Measurements from ENCODE around the gene GOLGA6C.
"Not testable (repeated sequence)": the region's sequence is repeated elsewhere in the genome, so short reads cannot be mapped to it uniquely, and the experiment has no call there.

Gene GOLGA6C

GRCh38 chr15:75217574-75217973, 40.6 kb upstream of the GOLGA6C start:
- H3K9ac ChIP-seq (ENCODE audit: low read length); H3K4me1 ChIP-seq (ENCODE audit: control insufficient read depth, insufficient read depth, low read length); H3K27me3 ChIP-seq (ENCODE audit: control insufficient read depth, insufficient read depth, low read length); H3K36me3 ChIP-seq (ENCODE audit: control insufficient read depth, insufficient read depth, low read length); H3K4me3 ChIP-seq (ENCODE audit: low read length); H3K27ac ChIP-seq (ENCODE audit: low read depth, low read length): not testable (repeated sequence)

DNA sequence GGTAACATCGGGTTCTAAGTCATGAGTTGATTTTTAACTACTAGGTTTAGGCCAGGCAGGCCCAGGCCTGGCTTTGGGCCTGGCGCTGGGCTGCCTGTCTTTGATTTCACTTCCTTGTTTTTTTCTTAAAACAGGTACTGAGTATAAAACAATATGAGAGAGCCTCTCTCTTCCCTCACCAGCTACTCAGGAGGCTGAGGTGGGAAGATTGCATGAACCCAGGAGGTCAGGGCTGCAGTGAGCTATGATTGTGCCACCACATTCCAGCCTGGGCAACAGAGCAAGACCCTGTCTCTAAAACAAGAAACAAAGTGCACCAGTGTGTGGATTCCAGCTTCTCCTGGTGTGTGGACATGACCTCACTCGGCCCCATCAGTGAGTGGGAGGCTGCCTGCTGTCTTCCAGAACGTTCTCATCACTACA, 38.6 kb upstream of the GOLGA6C start:
- H3K27me3 ChIP-seq (ENCODE audit: control insufficient read depth, insufficient read depth, low read length); H3K36me3 ChIP-seq (ENCODE audit: control insufficient read depth, insufficient read depth, low read length); H3K9ac ChIP-seq (ENCODE audit: low read length); H3K4me1 ChIP-seq (ENCODE audit: control insufficient read depth, insufficient read depth, low read length); H3K4me3 ChIP-seq (ENCODE audit: low read length); H3K27ac ChIP-seq (ENCODE audit: low read depth, low read length): not testable (repeated sequence)

- Histone ChIP-seq H3K4me1 (ENCODE audit: control insufficient read depth, insufficient read depth, low read length) (no peaks in the 10 kb centered on the region), H3K36me3 (ENCODE audit: control insufficient read depth, insufficient read depth, low read length) (no peaks in the 10 kb centered on the region), H3K27ac (ENCODE audit: low read depth, low read length) (no peak overlapping the region), H3K27me3 (ENCODE audit: control insufficient read depth, insufficient read depth, low read length) (no peaks in the 10 kb centered on the region), H3K4me3 (ENCODE audit: low read length) (no peak overlapping the region), H3K9ac (ENCODE audit: low read length) (no peak overlapping the region)
These were observed 34.4 kb upstream of the GOLGA6C start for GRCh38 chr15:75223688-75224087.

- Histone ChIP-seq H3K9ac (ENCODE audit: low read length) (no peak overlapping the region), H3K27ac (ENCODE audit: low read depth, low read length) (no peak overlapping the region), H3K4me3 (ENCODE audit: low read length) (no peak overlapping the region), H3K36me3 (ENCODE audit: control insufficient read depth, insufficient read depth, low read length) (no peaks in the 10 kb centered on the region), H3K4me1 (ENCODE audit: control insufficient read depth, insufficient read depth, low read length) (no peaks in the 10 kb centered on the region), H3K27me3 (ENCODE audit: control insufficient read depth, insufficient read depth, low read length) (no peaks in the 10 kb centered on the region)
These were observed 33.9 kb upstream of the GOLGA6C start for GRCh38 chr15:75224281-75224680.

GRCh38 chr15:75225102-75225836, 32.9 kb upstream of the GOLGA6C start:
- not testable (repeated sequence) for H3K9ac ChIP-seq (ENCODE audit: low read length); H3K36me3 ChIP-seq (ENCODE audit: control insufficient read depth, insufficient read depth, low read length); H3K27me3 ChIP-seq (ENCODE audit: control insufficient read depth, insufficient read depth, low read length); H3K4me3 ChIP-seq (ENCODE audit: low read length); H3K27ac ChIP-seq (ENCODE audit: low read depth, low read length); H3K4me1 ChIP-seq (ENCODE audit: control insufficient read depth, insufficient read depth, low read length)

GRCh38 chr15:75225951-75226732, 32.0 kb upstream of the GOLGA6C start:
- Histone ChIP-seq H3K36me3 (ENCODE audit: control insufficient read depth, insufficient read depth, low read length) (no peaks in the 10 kb centered on the region), H3K4me3 (ENCODE audit: low read length) (no peak overlapping the region), H3K9ac (ENCODE audit: low read length) (no peak overlapping the region), H3K27ac (ENCODE audit: low read depth, low read length) (no peak overlapping the region), H3K27me3 (ENCODE audit: control insufficient read depth, insufficient read depth, low read length) (no peaks in the 10 kb centered on the region), H3K4me1 (ENCODE audit: control insufficient read depth, insufficient read depth, low read length) (no peaks in the 10 kb centered on the region)

DNA sequence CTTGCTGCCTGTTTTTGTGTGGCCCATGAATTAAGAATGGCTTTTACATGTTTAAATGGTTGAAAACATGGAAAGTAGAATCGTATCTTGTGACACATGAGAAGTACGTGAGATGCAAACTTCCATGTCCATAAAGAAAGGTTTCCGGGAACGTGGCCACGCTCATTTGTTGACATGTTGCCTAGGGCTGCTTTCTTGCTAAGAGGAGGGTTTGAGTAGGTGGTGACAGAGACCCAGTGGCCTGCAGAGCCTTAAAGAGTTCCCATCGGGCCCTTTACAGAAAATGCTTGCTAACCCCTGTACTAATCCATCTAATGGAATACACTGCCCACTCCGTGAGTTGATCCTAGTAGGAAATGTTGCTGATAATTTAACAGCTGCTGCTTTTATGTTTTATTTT, 31.0 kb upstream of the GOLGA6C start:
- H3K36me3 ChIP-seq (ENCODE audit: control insufficient read depth, insufficient read depth, low read length); H3K27ac ChIP-seq (ENCODE audit: low read depth, low read length); H3K4me3 ChIP-seq (ENCODE audit: low read length); H3K4me1 ChIP-seq (ENCODE audit: control insufficient read depth, insufficient read depth, low read length); H3K9ac ChIP-seq (ENCODE audit: low read length); H3K27me3 ChIP-seq (ENCODE audit: control insufficient read depth, insufficient read depth, low read length): not testable (repeated sequence)

GRCh38 chr15:75227663-75228280, 30.4 kb upstream of the GOLGA6C start:
- Histone ChIP-seq H3K4me3 (ENCODE audit: low read length) (no peak overlapping the region), H3K9ac (ENCODE audit: low read length) (no peak overlapping the region), H3K36me3 (ENCODE audit: control insufficient read depth, insufficient read depth, low read length) (no peaks in the 10 kb centered on the region), H3K27me3 (ENCODE audit: control insufficient read depth, insufficient read depth, low read length) (no peaks in the 10 kb centered on the region), H3K4me1 (ENCODE audit: control insufficient read depth, insufficient read depth, low read length) (no peaks in the 10 kb centered on the region), H3K27ac (ENCODE audit: low read depth, low read length) (no peak overlapping the region)

DNA sequence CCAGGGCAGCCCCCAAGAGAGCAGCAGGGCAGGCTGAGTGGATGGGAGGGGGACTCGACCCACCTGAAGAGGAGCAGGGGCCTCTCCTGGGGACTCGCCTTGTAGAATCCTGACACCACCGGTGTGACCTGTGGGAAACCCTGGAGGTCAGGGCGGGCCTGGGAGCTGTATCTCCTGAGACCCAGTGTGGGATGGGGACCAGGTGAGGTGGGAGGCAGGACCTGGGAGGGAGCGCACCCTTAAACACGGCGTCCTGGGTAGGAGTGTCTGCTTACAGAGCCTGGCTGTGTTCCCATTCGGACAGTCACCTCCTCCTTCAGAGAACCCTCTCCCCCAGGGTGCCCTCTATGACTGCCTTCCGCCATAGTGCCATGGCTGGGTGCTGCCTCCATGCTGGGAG, 29.3 kb upstream of the GOLGA6C start:
- Histone ChIP-seq H3K4me1 (ENCODE audit: control insufficient read depth, insufficient read depth, low read length) (no peaks in the 10 kb centered on the region), H3K4me3 (ENCODE audit: low read length) (no peak overlapping the region), H3K27me3 (ENCODE audit: control insufficient read depth, insufficient read depth, low read length) (no peaks in the 10 kb centered on the region), H3K36me3 (ENCODE audit: control insufficient read depth, insufficient read depth, low read length) (no peaks in the 10 kb centered on the region), H3K9ac (ENCODE audit: low read length) (no peak overlapping the region), H3K27ac (ENCODE audit: low read depth, low read length) (no peak overlapping the region)

DNA sequence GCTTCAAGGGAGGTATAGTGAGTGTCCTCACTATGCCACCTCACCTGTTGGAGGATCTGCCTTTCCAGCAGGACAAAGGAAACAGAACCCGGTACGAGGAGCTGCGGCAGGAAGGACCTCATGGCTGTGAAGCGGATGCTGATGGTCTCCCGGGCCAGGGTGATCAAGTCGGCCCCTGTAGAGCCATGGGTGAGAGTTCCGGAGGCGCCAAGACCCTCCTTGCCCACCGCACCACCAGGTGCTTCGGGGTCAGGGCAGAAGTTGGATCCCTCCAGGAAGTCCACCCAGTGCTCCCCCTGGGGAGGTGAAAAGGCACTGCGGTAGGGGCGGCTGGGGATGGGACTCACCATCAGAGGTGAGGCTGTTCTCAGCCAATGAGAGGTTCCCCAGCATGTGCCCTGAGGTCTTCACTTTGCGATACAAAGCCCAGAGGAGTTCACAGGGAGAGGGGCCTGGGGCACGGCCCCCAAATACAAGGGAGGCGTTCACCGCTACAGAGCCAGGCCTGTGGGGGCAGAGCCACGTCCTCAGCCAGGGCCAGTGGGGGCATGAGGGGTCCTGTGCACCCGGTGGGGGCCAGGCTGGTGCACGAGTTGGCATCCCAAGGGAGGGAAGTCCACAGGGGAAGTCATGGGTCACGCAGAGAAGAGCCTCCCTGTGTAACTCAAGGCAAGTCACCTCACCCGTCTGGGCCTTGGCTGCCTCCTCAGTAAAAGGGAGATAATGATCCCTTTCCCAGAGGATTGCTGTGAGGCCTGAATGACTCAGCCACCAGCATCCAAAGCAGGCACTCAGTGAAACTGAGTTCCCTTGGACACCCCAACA, 28.7 kb upstream of the GOLGA6C start:
- Histone ChIP-seq H3K27ac (ENCODE audit: low read depth, low read length) (no peak overlapping the region), H3K36me3 (ENCODE audit: control insufficient read depth, insufficient read depth, low read length) (no peaks in the 10 kb centered on the region), H3K9ac (ENCODE audit: low read length) (no peak overlapping the region), H3K27me3 (ENCODE audit: control insufficient read depth, insufficient read depth, low read length) (no peaks in the 10 kb centered on the region), H3K4me3 (ENCODE audit: low read length) (no peak overlapping the region), H3K4me1 (ENCODE audit: control insufficient read depth, insufficient read depth, low read length) (no peaks in the 10 kb centered on the region)

- H3K4me3 ChIP-seq (ENCODE audit: low read length), result no peak overlapping the region
- no peaks in the 10 kb centered on the region for H3K4me1 ChIP-seq (ENCODE audit: control insufficient read depth, insufficient read depth, low read length)
- no peak overlapping the region for H3K9ac ChIP-seq (ENCODE audit: low read length)
- no peaks in the 10 kb centered on the region for H3K27me3 ChIP-seq (ENCODE audit: control insufficient read depth, insufficient read depth, low read length)
- no peaks in the 10 kb centered on the region for H3K36me3 ChIP-seq (ENCODE audit: control insufficient read depth, insufficient read depth, low read length)
- no peak overlapping the region for H3K27ac ChIP-seq (ENCODE audit: low read depth, low read length)
These were observed 28.2 kb upstream of the GOLGA6C start for GRCh38 chr15:75230016-75230343.
